K562 (cell line): ENCODE data around the gene RLN2. TPM values are rescaled to one million over a fixed set of nuclear protein-coding genes. Genes with fewer than 3 reads are reported as not detected.

ENCODE experiments used
- BACH1 ChIP-seq: fragments of 200-800 bp; sonication (Bioruptor generic); IDR thresholded peaks from 2 replicates; pipeline ENCODE4 v1.6.1; 2016; ENCODE audit warnings: missing genetic modification characterization, missing compliant biosample characterization
- BRD9 ChIP-seq: fragments of 450-650 bp; IDR thresholded peaks from 2 replicates; pipeline ENCODE4 v1.6.1; 2018; ENCODE audit warnings: low read depth; ENCODE audit not compliant: partially characterized antibody
- HNRNPK ChIP-seq: fragments of 200-400 bp; formaldehyde crosslinking; IDR thresholded peaks from one replicate; pipeline ENCODE4 v1.6.1; 2018; ENCODE audit warnings: mild to moderate bottlenecking, low read depth, low read length; ENCODE audit not compliant: poor library complexity, severe bottlenecking
- NRF1 ChIP-seq, 2 experiments: fragments of 450-650 bp; IDR thresholded peaks in 1 of 2; conservative IDR thresholded peaks in 1 of 2; 2 replicates each; pipeline ENCODE4 v1.6.1; 2014; ENCODE audit warnings: mild to moderate bottlenecking in 2 of 2
- ZNF609 ChIP-seq: sonication (generic); formaldehyde crosslinking; IDR thresholded peaks from 2 replicates; pipeline ENCODE4 v1.8.1; 2023; ENCODE audit warnings: missing genetic modification reagents, mild to moderate bottlenecking, borderline replicate concordance
- polyA plus RNA-seq, 8 experiments: library from polyadenylated mRNA; depleted of rRNA in 4 of 8; stranded (reverse) in 5 of 8; unstranded in 3 of 8; fragments of >200 nt; fragmentation: Nextera tagmentation in 2 of 8; fragmentation: Illumina TruSeq in 1 of 8; extraction: Ambion mirVana in 2 of 8; extraction: Trizol in 1 of 8; gene quantifications; 2 replicates each; pipeline versions ENCODE4 v1.2.1 to v1.2.3, GENCODE V29; 2011 to 2014; ENCODE audit warnings: inconsistent platforms in 1 of 8, missing spikeins in 1 of 8
- total RNA-seq, 7 experiments: library from RNA; depleted of rRNA in 6 of 7; stranded (reverse); fragments of >200 nt in 6 of 7; fragmentation: Illumina TruSeq in 2 of 7; extraction: Trizol in 2 of 7; gene quantifications; 2 replicates each; pipeline versions ENCODE4 v1.2.1 to v1.2.3, GENCODE V29; 2011 to 2021; ENCODE audit warnings: low replicate concordance in 1 of 7

RLN2 gene
- total and polyA plus RNA-seq, 9 of the 15 experiments (the other 6 are each of a cell fraction or from before 2014, with no cell fraction given), result 0.08 to 0.17 TPM; not detected in 7

- TF ChIP-seq BRD9 (no peak), NRF1 (conservative IDR thresholded peaks at IDR 0.05 in 1 of 2, IDR thresholded peaks at IDR 0.05 in 1 of 2) (no peak), ZNF609 (CRISPR knock-in tag) (no peak), HNRNPK (no peak), BACH1 (tag) (no peak)
- TF ChIP-seq, all 486 proteins: peak for 0
These were observed 40.3 kb downstream of the RLN2 start (continued) for GRCh38 chr9:5264219-5264595.
